Endothelial cell of umbilical vein (primary cell): ENCODE measurements around the gene C3orf20.

Experiments used
- EZH2 ChIP-seq: IDR thresholded peaks from 2 replicates; pipeline ENCODE4 v1.6.1; 2012; ENCODE audit warnings: borderline replicate concordance, low read depth, mild to moderate bottlenecking, moderate library complexity, low read length, inconsistent platforms; ENCODE audit not compliant: severe bottlenecking
- GATA2 ChIP-seq: IDR thresholded peaks from 2 replicates; pipeline ENCODE4 v1.7.0; 2011; ENCODE audit warnings: low read depth, mild to moderate bottlenecking, moderate library complexity, mixed read lengths, low read length; ENCODE audit not compliant: insufficient read length, insufficient read depth
- MYC ChIP-seq: IDR thresholded peaks from one replicate; pipeline ENCODE4 v1.6.1; 2011; ENCODE audit warnings: mild to moderate bottlenecking, low read depth, low read length
- POLR2A ChIP-seq: IDR thresholded peaks from 2 replicates; pipeline ENCODE4 v1.6.1; 2012; ENCODE audit warnings: low read depth, mild to moderate bottlenecking, control low read depth, low read length
- POLR2AphosphoS5 ChIP-seq: IDR thresholded peaks from 2 replicates; pipeline ENCODE4 v1.6.1; 2012; ENCODE audit warnings: low read depth, mild to moderate bottlenecking, control low read depth, low read length, moderate library complexity; ENCODE audit not compliant: insufficient read depth
- TF ChIP-seq, protein P1 (sequence below), 2 donors: IDR thresholded peaks; 1 replicate in 1 of 2; 2 replicates in 1 of 2; pipeline ENCODE4 v1.5.1; 2011; ENCODE audit warnings: low read length in 2 of 2, mild to moderate bottlenecking in 2 of 2, moderate library complexity in 2 of 2, control low read depth in 1 of 2, inconsistent platforms in 1 of 2, low read depth in 1 of 2; ENCODE audit not compliant: insufficient read depth in 1 of 2; ENCODE audit errors: extremely low read depth in 1 of 2
- TF ChIP-seq, protein P2 (sequence below): IDR thresholded peaks from 2 replicates; pipeline ENCODE4 v1.6.1; 2011; ENCODE audit not compliant: insufficient read depth, insufficient read length

DNA sequence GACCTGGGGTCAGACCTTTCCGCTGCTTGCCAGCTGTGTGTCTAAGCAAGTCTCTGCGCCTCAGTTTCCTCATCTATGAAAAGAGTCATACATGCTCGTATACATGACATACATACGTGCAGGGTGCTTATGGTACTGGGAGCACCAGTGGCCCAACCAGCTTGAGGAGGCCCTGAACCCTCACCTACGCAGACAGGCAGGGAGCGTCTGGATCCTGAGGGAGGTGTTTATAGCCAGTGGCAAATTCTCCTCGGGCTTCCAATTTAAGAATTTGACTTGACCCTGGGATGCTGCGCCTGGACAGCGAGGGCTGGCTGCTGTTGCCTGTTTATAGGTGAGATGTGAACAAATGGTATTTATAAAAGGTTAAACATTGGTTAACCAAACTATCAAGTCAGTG, 126.1 kb downstream of the C3orf20 start:
- TF ChIP-seq POLR2AphosphoS5, result no peak
- TF ChIP-seq, protein P1, sequence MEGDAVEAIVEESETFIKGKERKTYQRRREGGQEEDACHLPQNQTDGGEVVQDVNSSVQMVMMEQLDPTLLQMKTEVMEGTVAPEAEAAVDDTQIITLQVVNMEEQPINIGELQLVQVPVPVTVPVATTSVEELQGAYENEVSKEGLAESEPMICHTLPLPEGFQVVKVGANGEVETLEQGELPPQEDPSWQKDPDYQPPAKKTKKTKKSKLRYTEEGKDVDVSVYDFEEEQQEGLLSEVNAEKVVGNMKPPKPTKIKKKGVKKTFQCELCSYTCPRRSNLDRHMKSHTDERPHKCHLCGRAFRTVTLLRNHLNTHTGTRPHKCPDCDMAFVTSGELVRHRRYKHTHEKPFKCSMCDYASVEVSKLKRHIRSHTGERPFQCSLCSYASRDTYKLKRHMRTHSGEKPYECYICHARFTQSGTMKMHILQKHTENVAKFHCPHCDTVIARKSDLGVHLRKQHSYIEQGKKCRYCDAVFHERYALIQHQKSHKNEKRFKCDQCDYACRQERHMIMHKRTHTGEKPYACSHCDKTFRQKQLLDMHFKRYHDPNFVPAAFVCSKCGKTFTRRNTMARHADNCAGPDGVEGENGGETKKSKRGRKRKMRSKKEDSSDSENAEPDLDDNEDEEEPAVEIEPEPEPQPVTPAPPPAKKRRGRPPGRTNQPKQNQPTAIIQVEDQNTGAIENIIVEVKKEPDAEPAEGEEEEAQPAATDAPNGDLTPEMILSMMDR (IDR thresholded peaks at IDR 0.05; ENCODE audit: extremely low read depth in 1 of 2, insufficient read depth in 1 of 2, low read depth in 1 of 2, low read length in 2 of 2), result no peak
- TF ChIP-seq, protein P2, sequence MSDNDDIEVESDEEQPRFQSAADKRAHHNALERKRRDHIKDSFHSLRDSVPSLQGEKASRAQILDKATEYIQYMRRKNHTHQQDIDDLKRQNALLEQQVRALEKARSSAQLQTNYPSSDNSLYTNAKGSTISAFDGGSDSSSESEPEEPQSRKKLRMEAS, result no peak
- no peak for TF ChIP-seq MYC
- no peak for TF ChIP-seq POLR2A
- TF ChIP-seq GATA2, result no peak
- no peak for TF ChIP-seq EZH2
